GM12873 (cell line): ENCODE data around the gene HHEX.

Experiments
- TF ChIP-seq, protein P1 (sequence below): IDR thresholded peaks from 2 replicates; pipeline ENCODE4 v1.5.1; 2012; ENCODE audit warnings: low read depth, mild to moderate bottlenecking, moderate library complexity, low read length, control low read depth; ENCODE audit not compliant: insufficient read depth; ENCODE audit errors: missing control alignments

The HHEX gene

GRCh38 chr10:92689663-92690210 is at the start of gene HHEX:
Gene HHEX, plus strand, starts transcription at chr10:92689955. Its CDS starts 32 bp downstream, at chr10:92689987.
- TF ChIP-seq, protein P1, sequence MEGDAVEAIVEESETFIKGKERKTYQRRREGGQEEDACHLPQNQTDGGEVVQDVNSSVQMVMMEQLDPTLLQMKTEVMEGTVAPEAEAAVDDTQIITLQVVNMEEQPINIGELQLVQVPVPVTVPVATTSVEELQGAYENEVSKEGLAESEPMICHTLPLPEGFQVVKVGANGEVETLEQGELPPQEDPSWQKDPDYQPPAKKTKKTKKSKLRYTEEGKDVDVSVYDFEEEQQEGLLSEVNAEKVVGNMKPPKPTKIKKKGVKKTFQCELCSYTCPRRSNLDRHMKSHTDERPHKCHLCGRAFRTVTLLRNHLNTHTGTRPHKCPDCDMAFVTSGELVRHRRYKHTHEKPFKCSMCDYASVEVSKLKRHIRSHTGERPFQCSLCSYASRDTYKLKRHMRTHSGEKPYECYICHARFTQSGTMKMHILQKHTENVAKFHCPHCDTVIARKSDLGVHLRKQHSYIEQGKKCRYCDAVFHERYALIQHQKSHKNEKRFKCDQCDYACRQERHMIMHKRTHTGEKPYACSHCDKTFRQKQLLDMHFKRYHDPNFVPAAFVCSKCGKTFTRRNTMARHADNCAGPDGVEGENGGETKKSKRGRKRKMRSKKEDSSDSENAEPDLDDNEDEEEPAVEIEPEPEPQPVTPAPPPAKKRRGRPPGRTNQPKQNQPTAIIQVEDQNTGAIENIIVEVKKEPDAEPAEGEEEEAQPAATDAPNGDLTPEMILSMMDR = no peak

DNA sequence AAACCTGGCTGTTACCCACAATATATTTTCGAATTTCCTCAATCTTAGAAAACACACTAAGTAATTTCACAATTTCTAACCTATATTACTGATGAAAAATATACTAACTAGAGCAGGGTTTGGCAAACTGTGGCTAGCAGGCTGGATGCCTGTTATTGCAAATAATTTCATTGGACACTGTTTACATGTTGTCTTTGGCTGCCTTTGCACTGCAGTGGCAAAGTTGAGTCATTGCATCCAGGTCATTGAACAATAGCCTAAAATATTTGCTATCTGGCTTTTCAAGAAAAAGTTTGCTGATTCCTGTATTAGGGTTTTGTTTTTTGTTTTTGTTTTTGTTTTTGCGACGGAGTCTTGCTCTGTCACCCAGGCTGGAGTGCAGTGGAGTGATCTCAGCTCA is 49.6 kb upstream of the HHEX start:
- TF ChIP-seq, protein P1 = peak; percentile 10

DNA sequence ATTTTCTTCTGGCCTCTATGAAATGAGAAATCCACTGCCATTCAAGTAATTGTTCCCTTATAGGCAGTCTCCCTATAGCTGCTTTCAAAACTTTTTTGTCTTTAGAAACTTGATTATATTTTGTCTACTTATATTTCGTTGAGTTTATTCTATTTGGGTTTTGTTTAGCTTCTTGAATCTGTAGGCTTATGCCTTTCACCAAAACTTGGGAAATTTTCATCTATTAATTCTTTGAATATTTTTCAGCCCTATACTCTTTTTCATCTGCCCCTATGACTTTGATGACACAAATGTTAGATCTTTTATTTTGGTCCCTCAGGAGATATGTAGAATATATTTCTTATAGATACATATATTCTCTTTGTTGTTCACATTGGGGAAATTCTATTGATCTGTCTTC is 48.3 kb upstream of the HHEX start:
- TF ChIP-seq, protein P1 = no peak

DNA sequence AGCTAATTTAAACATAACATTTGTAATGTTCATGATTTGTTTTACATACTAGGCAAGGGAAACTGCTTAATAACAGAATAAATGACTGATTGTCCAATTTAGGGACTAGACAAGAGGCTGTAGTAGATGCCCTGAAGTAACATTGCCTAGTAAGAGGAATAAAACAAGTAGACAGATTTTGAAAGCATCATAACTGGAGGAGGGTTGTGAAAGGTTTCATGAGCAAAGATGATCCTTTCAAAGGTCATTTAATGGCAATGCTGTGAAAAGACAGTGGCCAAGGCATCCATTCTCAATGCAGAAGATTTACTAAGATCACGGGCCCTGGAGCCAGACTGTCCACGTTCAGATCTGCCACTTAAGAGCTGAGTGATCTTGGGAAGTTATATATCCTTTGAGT is 44.8 kb upstream of the HHEX start:
- TF ChIP-seq, protein P1 = no peak

GRCh38 chr10:92655426-92655825 is 34.3 kb upstream of the HHEX start:
- TF ChIP-seq, protein P1 = no peak

DNA sequence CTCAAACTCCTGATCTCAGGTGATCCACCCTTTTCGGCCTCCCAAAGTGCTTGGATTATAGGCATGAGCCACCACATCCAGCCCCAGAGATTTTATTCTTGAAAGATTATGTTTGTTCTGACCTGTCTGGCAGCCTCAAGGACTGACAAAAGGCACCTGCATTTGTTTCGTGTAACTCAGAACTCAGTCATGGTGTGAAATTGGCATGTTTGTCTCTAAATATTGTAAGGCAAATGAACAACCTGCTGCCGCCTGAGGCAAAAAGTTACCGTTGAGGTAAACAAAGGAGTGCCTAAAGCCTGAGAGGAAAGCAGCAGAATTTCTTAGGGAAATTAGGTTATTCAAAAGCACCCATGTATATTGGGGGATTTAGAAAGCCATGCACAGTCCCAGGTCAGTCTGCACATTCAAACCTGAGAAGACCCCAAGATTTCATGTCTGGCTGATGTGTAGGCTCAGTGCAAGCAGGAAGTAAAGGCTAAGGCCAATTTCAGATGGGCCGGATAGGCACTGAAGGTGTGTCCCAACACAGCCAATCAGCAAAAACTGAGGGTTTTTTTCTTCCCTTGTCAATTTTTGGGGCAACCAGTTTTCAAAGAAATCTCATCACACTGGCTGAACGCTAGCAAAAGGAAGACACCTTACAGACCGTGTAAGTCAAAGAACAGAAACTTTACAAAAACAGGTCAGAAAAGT is 33.3 kb upstream of the HHEX start:
- TF ChIP-seq, protein P1 = no peak

- TF ChIP-seq, protein P1 = no peak
Observed at GRCh38 chr10:92657024-92657423, 32.7 kb upstream of the HHEX start.
